DMS53 treated with DMSO at 0.1 percent for 48 hours (cell line): ENCODE data around the gene PERP.

ENCODE experiments used
- DNase-seq: peaks from one replicate; lab custom pipeline; 2025; ENCODE audit not compliant: unreplicated experiment; lab: John Stamatoyannopoulos, UW

The PERP gene

GRCh38 chr6:138063726-138064125, 43.5 kb downstream of the PERP start:
- DNase-seq, result no peak

GRCh38 chr6:138054982-138055381, 52.2 kb downstream of the PERP start:
- DNase-seq, result no peak

GRCh38 chr6:138052783-138053182, 54.4 kb downstream of the PERP start:
- DNase-seq, result no peak

- DNase-seq, result no peak
Measured at GRCh38 chr6:138044972-138045371, 62.2 kb downstream of the PERP start.

DNA sequence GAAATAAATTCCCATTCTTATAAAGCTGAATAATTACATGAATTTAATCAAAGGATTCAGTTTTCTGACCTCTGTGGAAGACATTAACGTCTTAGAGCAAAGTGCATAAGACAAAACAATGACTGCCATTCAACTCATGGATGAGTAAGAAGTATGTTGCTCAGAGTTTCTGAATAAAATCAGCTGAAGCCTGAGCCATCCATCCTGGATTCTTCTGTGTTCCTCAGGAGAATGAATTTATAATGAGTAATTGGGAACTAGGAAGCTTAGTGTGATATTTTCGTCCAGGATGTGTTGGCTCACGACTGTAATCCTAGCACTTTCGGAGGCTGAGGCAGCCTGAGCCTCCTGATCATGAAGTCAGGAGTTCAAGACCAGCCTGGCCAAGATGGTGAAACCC, 62.8 kb downstream of the PERP start:
- no peak for DNase-seq
